Measurements from ENCODE around the gene SUV39H2. TPM values are rescaled to one million over a fixed set of nuclear protein-coding genes. Genes with fewer than 3 reads are reported as not detected.

The SUV39H2 gene
- total RNA-seq, 2 donors from 2014 or later, result 3.1 to 4.6 TPM

DNA sequence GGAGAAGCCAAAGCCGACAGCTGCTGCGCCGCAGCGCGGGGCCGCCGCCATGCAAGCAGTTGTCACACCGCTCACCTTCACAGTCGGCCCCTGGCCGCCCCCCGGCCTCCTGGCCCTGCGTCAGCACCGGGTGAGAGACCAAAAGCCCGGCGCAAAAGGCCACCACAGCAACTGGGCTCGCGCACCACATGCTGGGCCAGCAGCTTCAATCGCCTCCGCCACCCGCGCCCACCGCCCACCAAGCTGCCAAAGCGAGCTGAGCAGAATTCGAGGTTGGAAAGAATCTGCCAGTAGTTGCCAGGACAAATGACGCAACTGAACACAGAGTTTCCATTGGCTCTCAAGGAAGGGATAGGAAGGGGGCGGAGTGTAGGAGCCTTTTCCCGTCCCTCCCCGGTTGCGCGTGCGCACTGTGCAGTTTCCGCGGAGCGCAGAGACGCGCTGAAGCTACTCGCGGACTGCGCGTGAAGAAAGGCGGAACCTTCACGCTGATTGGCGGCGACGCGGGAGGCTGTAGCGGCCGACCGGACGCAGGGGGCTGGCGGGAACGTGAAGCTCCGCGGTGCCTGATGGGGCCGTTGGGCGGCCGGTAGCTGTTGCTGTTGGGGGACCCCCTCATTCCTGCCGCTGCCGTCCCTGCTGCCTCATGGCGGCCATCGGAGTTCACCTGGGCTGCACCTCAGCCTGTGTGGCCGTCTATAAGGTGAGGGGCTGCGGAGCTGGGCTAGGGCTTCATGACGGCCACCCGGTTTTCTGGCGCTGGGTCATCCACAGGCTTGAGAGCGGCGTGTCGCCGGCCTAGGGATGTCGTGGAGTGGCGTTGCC is 40.7 kb upstream of the SUV39H2 start, which contains the start of the genes CDNF, HSPA14 and MSANTD7:
CDNF (minus strand) TSS at position 281 of the 825 bp plus-strand sequence; CDS start at position 190, 91 bp downstream.
HSPA14 (plus strand) TSS at position 550 of the 825 bp plus-strand sequence; CDS start at position 647, 97 bp downstream.
MSANTD7 (plus strand) TSS at position 550 of the 825 bp plus-strand sequence. CDS start 3,979 bp downstream, outside the sequence.
- peaks cover 0 to 8% of the 10 kb centered on the region in 2 donors for H3K36me3 ChIP-seq (replicated peaks in 1 of 2; ENCODE audit: insufficient read depth in 1 of 2, low read depth in 2 of 2)
- peak within 1 kb of the TSS; percentile 93 to 97 (median 96) for H3K27ac ChIP-seq

DNA sequence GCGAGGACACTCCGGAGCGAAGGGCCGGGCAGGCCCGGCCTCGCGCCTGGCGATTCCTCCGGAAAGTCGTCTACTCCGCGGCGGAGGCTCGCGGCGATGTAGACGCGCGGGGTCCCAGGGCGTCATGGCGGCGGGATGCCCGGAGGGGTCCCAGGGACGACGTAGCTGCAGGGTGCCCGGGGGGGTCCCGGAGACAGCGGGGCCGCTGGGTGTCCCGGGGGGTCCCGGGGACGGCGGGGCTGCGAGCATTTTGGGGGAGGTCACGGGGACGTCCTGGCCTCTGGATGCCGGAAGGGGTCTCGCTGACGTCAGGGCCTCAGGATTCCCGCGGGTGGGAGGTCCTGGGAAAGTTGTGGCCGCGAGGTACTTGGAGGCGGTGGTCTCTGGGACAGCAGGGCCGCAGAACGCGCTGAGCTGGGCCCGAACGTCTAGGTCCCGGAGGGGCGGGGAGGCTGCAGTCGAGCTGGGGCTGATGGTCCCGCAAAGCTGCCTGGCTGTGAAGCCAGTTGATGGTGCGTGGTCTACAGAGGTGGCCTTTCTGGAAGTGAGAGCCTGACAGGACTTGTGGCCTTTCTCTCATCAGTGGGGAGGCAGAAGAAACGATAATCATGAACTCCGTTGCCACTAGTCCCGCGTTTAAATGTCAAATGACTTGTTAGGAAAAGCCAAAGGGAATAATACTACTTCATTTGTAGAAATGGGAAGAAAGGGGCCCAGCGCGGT is 39.9 kb upstream of the SUV39H2 start:
- H3K27me3 ChIP-seq, result no peaks in the 10 kb centered on the region
- H3K27ac ChIP-seq, result peak overlapping the region; percentile 91 to 97 (median 96)
- peak overlapping the region; percentile 67 to 94 for H3K4me3 ChIP-seq
- TF ChIP-seq POLR2A (IDR thresholded peaks at IDR 0.05), result no peak
- TF ChIP-seq, protein P1, sequence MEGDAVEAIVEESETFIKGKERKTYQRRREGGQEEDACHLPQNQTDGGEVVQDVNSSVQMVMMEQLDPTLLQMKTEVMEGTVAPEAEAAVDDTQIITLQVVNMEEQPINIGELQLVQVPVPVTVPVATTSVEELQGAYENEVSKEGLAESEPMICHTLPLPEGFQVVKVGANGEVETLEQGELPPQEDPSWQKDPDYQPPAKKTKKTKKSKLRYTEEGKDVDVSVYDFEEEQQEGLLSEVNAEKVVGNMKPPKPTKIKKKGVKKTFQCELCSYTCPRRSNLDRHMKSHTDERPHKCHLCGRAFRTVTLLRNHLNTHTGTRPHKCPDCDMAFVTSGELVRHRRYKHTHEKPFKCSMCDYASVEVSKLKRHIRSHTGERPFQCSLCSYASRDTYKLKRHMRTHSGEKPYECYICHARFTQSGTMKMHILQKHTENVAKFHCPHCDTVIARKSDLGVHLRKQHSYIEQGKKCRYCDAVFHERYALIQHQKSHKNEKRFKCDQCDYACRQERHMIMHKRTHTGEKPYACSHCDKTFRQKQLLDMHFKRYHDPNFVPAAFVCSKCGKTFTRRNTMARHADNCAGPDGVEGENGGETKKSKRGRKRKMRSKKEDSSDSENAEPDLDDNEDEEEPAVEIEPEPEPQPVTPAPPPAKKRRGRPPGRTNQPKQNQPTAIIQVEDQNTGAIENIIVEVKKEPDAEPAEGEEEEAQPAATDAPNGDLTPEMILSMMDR (IDR thresholded peaks at IDR 0.05), result no peak
- no peaks in the 10 kb centered on the region for H3K9me3 ChIP-seq
- ATAC-seq (no peak), DNase-seq (peak; percentile 32 to 45 (median 39))
- WGBS, 2 donors, result 0% methylated on average over 14 to 59 of the region's 60 CpGs
- peaks cover 0 to 8% of the 10 kb centered on the region in 2 donors for H3K36me3 ChIP-seq (replicated peaks in 1 of 2; ENCODE audit: insufficient read depth in 1 of 2, low read depth in 2 of 2)
- H3K4me1 ChIP-seq, result peaks cover 23% of the 10 kb centered on the region
- intact Hi-C loops (cut with DNase I), result no loop called here

More for the DNA sequence above, 40.7 kb upstream of the SUV39H2 start, which contains the start of the genes CDNF, HSPA14 and MSANTD7:
- ATAC-seq (peak; percentile 98), DNase-seq (peak; percentile 99 to 100 (median 100))
- TF ChIP-seq POLR2A (IDR thresholded peaks at IDR 0.05), result peak; percentile 93 to 98 (median 97)
- TF ChIP-seq, protein P1 (IDR thresholded peaks at IDR 0.05), result peak in 2 of 7 experiments; percentile 16 to 20
- peaks cover 23% of the 10 kb centered on the region for H3K4me1 ChIP-seq
- H3K4me3 ChIP-seq, result peak within 1 kb of the TSS; percentile 67 to 94
- WGBS, 2 donors, result 0% methylated on average over 21 to 72 of the region's 72 CpGs
- intact Hi-C loops (cut with DNase I), result no loop called here
- no peaks in the 10 kb centered on the region for H3K9me3 ChIP-seq
- H3K27me3 ChIP-seq, result no peaks in the 10 kb centered on the region

DNA sequence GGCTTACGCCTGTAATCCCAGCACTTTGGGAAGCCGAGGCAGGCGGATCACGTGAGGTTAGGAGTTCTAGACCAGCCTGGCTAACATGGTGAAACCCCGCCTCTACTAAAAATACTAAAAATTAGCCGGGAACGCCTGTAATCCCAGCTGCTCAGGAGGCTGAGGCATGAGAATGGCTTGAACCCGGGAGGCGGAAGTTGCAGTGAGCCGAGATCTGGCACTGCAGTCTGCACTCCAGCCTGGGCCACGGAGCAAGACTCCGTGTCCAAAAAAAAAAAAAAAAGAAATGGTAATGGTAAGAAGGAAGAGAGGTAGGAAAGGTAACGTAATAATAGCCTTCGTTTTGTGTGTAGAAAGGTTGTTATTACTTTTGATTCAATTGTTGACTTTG is 39.4 kb upstream of the SUV39H2 start:
- peak in 1 of 3 donors; percentile 3 for TF ChIP-seq POLR2A (IDR thresholded peaks at IDR 0.05)
- TF ChIP-seq, protein P1 (IDR thresholded peaks at IDR 0.05), result no peak
- WGBS, 2 donors, result 5 to 7% methylated on average over 14 of the region's 14 CpGs
- Histone ChIP-seq H3K9me3 (no peaks in the 10 kb centered on the region), H3K27me3 (no peaks in the 10 kb centered on the region), H3K27ac (peak overlapping the region in 3 of 4 donors; percentile 95 to 97 (median 97)), H3K4me3 (peak overlapping the region; percentile 67 to 94), H3K4me1 (peaks cover 23% of the 10 kb centered on the region), H3K36me3 (replicated peaks in 1 of 2; ENCODE audit: insufficient read depth in 1 of 2, low read depth in 2 of 2) (peaks cover 0 to 12% of the 10 kb centered on the region in 2 donors)
- ATAC-seq, result no peak
- intact Hi-C loops (cut with DNase I), result no loop called here
- DNase-seq, result peak in 2 of 4 donors; percentile 21 to 24

DNA sequence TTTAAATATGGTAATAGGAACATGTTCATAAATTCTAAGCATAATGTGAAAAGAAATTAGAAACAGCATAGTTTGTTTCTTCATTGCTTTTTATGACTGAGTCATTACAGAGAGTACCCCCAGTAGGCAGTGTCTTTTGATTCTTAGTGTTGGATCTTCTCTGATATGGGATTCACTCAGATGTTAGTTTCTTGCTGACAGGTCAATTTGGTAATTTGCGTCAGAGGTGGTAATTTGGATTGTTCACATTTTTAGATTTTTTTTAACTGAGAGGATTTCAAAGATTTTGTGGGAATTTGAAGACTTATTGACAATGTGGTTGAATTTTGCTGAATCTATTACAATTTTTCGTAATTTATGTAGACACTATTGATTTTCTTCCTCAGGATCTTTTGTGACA is 38.5 kb upstream of the SUV39H2 start:
- Histone ChIP-seq H3K9me3 (no peaks in the 10 kb centered on the region), H3K27ac (no peak overlapping the region), H3K27me3 (no peaks in the 10 kb centered on the region), H3K4me3 (no peak overlapping the region), H3K36me3 (replicated peaks in 1 of 2; ENCODE audit: insufficient read depth in 1 of 2, low read depth in 2 of 2) (peaks cover 0 to 14% of the 10 kb centered on the region in 2 donors), H3K4me1 (peaks cover 23% of the 10 kb centered on the region)
- no peak for TF ChIP-seq POLR2A (IDR thresholded peaks at IDR 0.05)
- TF ChIP-seq, protein P1 (IDR thresholded peaks at IDR 0.05), result no peak
- ATAC-seq (no peak), DNase-seq (no peak)
- intact Hi-C loops (cut with DNase I), result no loop called here
- WGBS, 2 donors, result 75 to 84% methylated on average over 2 of the region's 2 CpGs

Measured in body of pancreas (tissue), 4 donors.